ENCODE data around the gene SNRNP70. TPM values are rescaled to one million over a fixed set of nuclear protein-coding genes. Genes with fewer than 3 reads are reported as not detected.

SNRNP70 gene
- total and polyA plus RNA-seq, 2 experiments from 2014 or later = 243 to 361 TPM

DNA sequence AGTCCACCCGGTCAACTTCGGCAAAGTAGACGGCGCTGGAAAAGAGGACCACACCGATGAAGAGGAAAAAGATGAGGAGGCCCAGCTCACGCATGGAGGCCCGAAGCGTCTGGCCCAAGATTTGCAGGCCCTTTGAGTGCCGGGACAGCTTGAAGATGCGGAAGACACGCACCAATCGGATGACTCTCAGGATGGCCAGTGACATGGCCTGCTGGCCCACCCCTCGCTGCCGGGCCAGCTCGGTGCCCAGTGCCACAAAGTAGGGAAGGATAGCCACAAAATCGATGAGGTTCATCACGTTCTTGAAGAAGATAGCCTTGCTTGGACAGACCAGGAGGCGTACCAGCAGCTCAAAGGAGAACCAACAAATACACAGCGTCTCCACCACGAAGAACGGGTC lies 14.8 kb upstream of the SNRNP70 start (continued):
- TF ChIP-seq, protein P1, sequence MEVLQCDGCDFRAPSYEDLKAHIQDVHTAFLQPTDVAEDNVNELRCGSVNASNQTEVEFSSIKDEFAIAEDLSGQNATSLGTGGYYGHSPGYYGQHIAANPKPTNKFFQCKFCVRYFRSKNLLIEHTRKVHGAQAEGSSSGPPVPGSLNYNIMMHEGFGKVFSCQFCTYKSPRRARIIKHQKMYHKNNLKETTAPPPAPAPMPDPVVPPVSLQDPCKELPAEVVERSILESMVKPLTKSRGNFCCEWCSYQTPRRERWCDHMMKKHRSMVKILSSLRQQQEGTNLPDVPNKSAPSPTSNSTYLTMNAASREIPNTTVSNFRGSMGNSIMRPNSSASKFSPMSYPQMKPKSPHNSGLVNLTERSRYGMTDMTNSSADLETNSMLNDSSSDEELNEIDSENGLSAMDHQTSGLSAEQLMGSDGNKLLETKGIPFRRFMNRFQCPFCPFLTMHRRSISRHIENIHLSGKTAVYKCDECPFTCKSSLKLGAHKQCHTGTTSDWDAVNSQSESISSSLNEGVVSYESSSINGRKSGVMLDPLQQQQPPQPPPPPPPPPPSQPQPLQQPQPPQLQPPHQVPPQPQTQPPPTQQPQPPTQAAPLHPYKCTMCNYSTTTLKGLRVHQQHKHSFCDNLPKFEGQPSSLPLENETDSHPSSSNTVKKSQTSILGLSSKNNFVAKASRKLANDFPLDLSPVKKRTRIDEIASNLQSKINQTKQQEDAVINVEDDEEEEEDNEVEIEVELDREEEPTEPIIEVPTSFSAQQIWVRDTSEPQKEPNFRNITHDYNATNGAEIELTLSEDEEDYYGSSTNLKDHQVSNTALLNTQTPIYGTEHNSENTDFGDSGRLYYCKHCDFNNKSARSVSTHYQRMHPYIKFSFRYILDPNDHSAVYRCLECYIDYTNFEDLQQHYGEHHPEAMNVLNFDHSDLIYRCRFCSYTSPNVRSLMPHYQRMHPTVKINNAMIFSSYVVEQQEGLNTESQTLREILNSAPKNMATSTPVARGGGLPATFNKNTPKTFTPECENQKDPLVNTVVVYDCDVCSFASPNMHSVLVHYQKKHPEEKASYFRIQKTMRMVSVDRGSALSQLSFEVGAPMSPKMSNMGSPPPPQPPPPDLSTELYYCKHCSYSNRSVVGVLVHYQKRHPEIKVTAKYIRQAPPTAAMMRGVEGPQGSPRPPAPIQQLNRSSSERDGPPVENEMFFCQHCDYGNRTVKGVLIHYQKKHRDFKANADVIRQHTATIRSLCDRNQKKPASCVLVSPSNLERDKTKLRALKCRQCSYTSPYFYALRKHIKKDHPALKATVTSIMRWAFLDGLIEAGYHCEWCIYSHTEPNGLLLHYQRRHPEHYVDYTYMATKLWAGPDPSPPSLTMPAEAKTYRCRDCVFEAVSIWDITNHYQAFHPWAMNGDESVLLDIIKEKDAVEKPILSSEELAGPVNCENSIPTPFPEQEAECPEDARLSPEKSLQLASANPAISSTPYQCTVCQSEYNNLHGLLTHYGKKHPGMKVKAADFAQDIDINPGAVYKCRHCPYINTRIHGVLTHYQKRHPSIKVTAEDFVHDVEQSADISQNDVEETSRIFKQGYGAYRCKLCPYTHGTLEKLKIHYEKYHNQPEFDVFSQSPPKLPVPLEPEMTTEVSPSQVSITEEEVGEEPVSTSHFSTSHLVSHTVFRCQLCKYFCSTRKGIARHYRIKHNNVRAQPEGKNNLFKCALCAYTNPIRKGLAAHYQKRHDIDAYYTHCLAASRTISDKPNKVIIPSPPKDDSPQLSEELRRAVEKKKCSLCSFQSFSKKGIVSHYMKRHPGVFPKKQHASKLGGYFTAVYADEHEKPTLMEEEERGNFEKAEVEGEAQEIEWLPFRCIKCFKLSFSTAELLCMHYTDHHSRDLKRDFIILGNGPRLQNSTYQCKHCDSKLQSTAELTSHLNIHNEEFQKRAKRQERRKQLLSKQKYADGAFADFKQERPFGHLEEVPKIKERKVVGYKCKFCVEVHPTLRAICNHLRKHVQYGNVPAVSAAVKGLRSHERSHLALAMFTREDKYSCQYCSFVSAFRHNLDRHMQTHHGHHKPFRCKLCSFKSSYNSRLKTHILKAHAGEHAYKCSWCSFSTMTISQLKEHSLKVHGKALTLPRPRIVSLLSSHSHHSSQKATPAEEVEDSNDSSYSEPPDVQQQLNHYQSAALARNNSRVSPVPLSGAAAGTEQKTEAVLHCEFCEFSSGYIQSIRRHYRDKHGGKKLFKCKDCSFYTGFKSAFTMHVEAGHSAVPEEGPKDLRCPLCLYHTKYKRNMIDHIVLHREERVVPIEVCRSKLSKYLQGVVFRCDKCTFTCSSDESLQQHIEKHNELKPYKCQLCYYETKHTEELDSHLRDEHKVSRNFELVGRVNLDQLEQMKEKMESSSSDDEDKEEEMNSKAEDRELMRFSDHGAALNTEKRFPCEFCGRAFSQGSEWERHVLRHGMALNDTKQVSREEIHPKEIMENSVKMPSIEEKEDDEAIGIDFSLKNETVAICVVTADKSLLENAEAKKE (CRISPR knock-in tag; IDR thresholded peaks at IDR 0.05) = no peak

DNA sequence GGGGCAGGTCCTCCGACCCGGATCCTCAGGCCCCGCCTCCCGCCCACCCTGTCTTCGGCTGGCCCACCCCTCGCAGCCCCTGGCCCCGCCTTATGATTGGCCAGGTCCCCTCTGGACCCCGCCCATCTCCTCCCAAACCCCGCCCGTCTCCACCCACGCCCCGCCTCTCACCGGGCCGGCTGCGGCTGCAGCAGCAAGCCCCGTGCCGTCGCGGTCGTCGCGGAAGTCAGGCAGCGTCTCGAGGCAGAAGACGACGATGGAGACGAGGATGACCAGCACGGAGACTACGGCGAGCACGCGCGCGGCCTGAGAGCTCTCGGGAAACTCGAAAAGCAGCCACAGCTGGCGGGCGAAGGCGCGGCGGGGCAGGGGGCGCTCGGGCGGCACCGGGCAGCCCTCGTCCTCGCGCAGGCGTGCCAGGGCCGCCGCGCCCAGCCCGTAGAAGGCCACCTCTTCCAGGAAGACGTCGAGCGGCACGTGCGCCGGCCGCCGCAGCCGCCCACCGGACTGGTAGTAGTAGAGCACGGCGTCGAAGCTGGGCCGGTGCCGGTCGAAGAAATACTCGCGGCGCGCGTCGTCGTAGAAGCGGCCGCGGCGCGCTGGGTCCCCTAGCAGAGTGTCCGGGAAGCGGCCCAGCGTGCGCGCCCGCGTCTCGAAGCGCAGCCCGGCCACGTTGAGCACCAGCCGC lies 13.2 kb upstream of the SNRNP70 start:
- Histone ChIP-seq H3K4me1 (ENCODE audit: insufficient read depth) (peaks cover 9% of the 10 kb centered on the region), H2AFZ (peak overlapping the region; percentile 81; the same call in 1 of the 2 replicates), H4K20me1 (replicated peaks; ENCODE audit: insufficient read depth) (no peaks in the 10 kb centered on the region; the same call in 1 of the 2 replicates), H3K79me2 (replicated peaks; ENCODE audit: insufficient read depth) (no peaks in the 10 kb centered on the region), H3K4me2 (peak overlapping the region; percentile 57; the same call in 1 of the 2 replicates), H3K36me3 (ENCODE audit: insufficient read depth) (no peaks in the 10 kb centered on the region), H3K9me2 (ENCODE audit: insufficient read depth) (0 out of 2 replicates have a peak, but pooled peaks cover 6% of the 10 kb centered on the region), H3K27me3 (ENCODE audit: insufficient read depth) (peaks cover 72% of the 10 kb centered on the region), H3F3A (replicated peaks; ENCODE audit: low read depth) (no peaks in the 10 kb centered on the region), H3K4me3 (peak overlapping the region; percentile 38; the same call in 1 of the 2 replicates), H3K27ac (ENCODE audit: low read depth) (no peak overlapping the region)
- H3K4me3 Mint-ChIP-seq = peak overlapping the region; percentile 66
- peaks cover 10% of the 10 kb centered on the region for H3K36me3 Mint-ChIP-seq (ENCODE audit: low read depth)
- ATAC-seq = peak; percentile 78
- peaks cover 69% of the 10 kb centered on the region for H3K27me3 Mint-ChIP-seq (ENCODE audit: insufficient read depth, low read depth, poor library complexity)
- peak; percentile 91 for DNase-seq (ENCODE audit: low spot score)
- peaks cover 19% of the 10 kb centered on the region for H3K4me1 Mint-ChIP-seq
- H3K27ac Mint-ChIP-seq = no peak overlapping the region
- peak; percentile 65 for TF ChIP-seq POLR2AphosphoS5 (IDR thresholded peaks at IDR 0.05; ENCODE audit: low read depth)
- TF ChIP-seq EZH2 (IDR thresholded peaks at IDR 0.05; ENCODE audit: low read depth, unreplicated experiment) = no peak
- H3K9me3 Mint-ChIP-seq = peaks cover 29% of the 10 kb centered on the region

Measured in GM23338 (cell line).